Mesenchymal stem cell (in vitro differentiated cells and primary cell): ENCODE results near the gene SLK.

Experiments used
- DNase-seq: peaks from one replicate; pipeline ENCODE4 v3.0.0-alpha.2; 2013
- H2AFZ ChIP-seq: one replicate; pipeline ENCODE4 v1.6.1; 2013; ENCODE audit warnings: low read depth, mild to moderate bottlenecking, control low read depth, inconsistent platforms, low read length, moderate library complexity
- H2AK5ac ChIP-seq: 2 replicates; pipeline ENCODE4 v1.6.1; 2013; ENCODE audit warnings: low read length, moderate library complexity, mild to moderate bottlenecking, inconsistent platforms; ENCODE audit not compliant: severe bottlenecking
- H2BK120ac ChIP-seq: one replicate; pipeline ENCODE4 v1.6.1; 2013; ENCODE audit warnings: low read depth, mild to moderate bottlenecking, inconsistent platforms, low read length, moderate library complexity
- H2BK12ac ChIP-seq, 2 experiments: one replicate each; pipeline ENCODE4 v1.6.1; 2013; ENCODE audit warnings: inconsistent platforms in 2 of 2, low read length in 2 of 2, mild to moderate bottlenecking in 2 of 2, moderate library complexity in 2 of 2, control low read depth in 1 of 2
- H2BK15ac ChIP-seq: one replicate; pipeline ENCODE4 v1.6.1; 2013; ENCODE audit warnings: mild to moderate bottlenecking, low read depth, inconsistent platforms; ENCODE audit not compliant: poor library complexity, severe bottlenecking
- H2BK5ac ChIP-seq: 2 replicates; pipeline ENCODE4 v1.6.1; 2013; ENCODE audit warnings: low read depth, mild to moderate bottlenecking, low read length, control low read depth, inconsistent platforms; ENCODE audit not compliant: poor library complexity, severe bottlenecking
- H3K14ac ChIP-seq, 2 experiments: one replicate each; pipeline ENCODE4 v1.6.1; 2013; ENCODE audit warnings: inconsistent platforms in 2 of 2, low read length in 2 of 2, control low read depth in 1 of 2, mild to moderate bottlenecking in 1 of 2, moderate library complexity in 1 of 2
- H3K18ac ChIP-seq, 2 experiments: one replicate each; pipeline ENCODE4 v1.6.1; 2013; ENCODE audit warnings: inconsistent platforms in 2 of 2, low read length in 2 of 2, control low read depth in 1 of 2, low read depth in 1 of 2, mild to moderate bottlenecking in 1 of 2
- H3K23ac ChIP-seq, 2 experiments: one replicate each; pipeline ENCODE4 v1.6.1; 2013; ENCODE audit warnings: inconsistent platforms in 2 of 2, low read length in 2 of 2, mild to moderate bottlenecking in 2 of 2, moderate library complexity in 2 of 2, control low read depth in 1 of 2
- H3K27ac ChIP-seq: 2 replicates; pipeline ENCODE4 v1.5.1; 2013; ENCODE audit warnings: mild to moderate bottlenecking, moderate library complexity, low read length, control low read depth, inconsistent platforms; ENCODE audit not compliant: poor library complexity, severe bottlenecking
- H3K27me3 ChIP-seq, 2 experiments: 2 replicates each; pipeline versions ENCODE4 v1.6.1 to v1.7.0; 2013; ENCODE audit warnings: low read length in 2 of 2, mild to moderate bottlenecking in 2 of 2, moderate library complexity in 2 of 2, control low read depth in 1 of 2, inconsistent platforms in 1 of 2; ENCODE audit not compliant: control insufficient read depth in 1 of 2, insufficient read depth in 1 of 2
- H3K36me3 ChIP-seq, 2 experiments: 2 replicates each; pipeline versions ENCODE4 v1.6.1 to v1.7.0; 2013; ENCODE audit warnings: low read length in 2 of 2, control low read depth in 1 of 2, inconsistent platforms in 1 of 2, low read depth in 1 of 2, mild to moderate bottlenecking in 1 of 2; ENCODE audit not compliant: insufficient read depth in 2 of 2, control insufficient read depth in 1 of 2
- H3K4ac ChIP-seq, 2 experiments: one replicate each; pipeline ENCODE4 v1.6.1; 2013; ENCODE audit warnings: inconsistent platforms in 2 of 2, low read length in 2 of 2, mild to moderate bottlenecking in 2 of 2, moderate library complexity in 2 of 2, control low read depth in 1 of 2, low read depth in 1 of 2
- H3K4me1 ChIP-seq: 2 replicates; pipeline ENCODE4 v1.6.1; 2013; ENCODE audit warnings: low read depth, low read length, control low read depth; ENCODE audit not compliant: control insufficient read depth, insufficient read depth
- H3K4me2 ChIP-seq: 2 replicates; pipeline ENCODE4 v1.6.1; 2013; ENCODE audit warnings: low read length, mild to moderate bottlenecking, inconsistent platforms; ENCODE audit not compliant: poor library complexity, severe bottlenecking
- H3K4me3 ChIP-seq, 2 experiments: 2 replicates each; pipeline versions ENCODE4 v1.5.1 to v1.7.0; 2013; ENCODE audit warnings: low read length in 2 of 2, mild to moderate bottlenecking in 2 of 2, control low read depth in 1 of 2, low read depth in 1 of 2; ENCODE audit not compliant: insufficient read depth in 1 of 2
- H3K79me1 ChIP-seq: replicated peaks from 2 replicates; pipeline ENCODE4 v1.6.1; 2013; ENCODE audit warnings: mild to moderate bottlenecking, control low read depth, low read length, inconsistent platforms; ENCODE audit not compliant: poor library complexity, severe bottlenecking
- H3K9ac ChIP-seq: 2 replicates; pipeline ENCODE4 v1.7.0; 2013; ENCODE audit warnings: mild to moderate bottlenecking, low read length, moderate library complexity
- H3K9me3 ChIP-seq: 2 replicates; pipeline ENCODE4 v1.7.0; 2013; ENCODE audit warnings: mild to moderate bottlenecking, low read length; ENCODE audit not compliant: control insufficient read depth
- H4K8ac ChIP-seq: one replicate; pipeline ENCODE4 v1.6.1; 2013; ENCODE audit warnings: inconsistent platforms, mild to moderate bottlenecking, low read length, moderate library complexity
- H4K91ac ChIP-seq: one replicate; pipeline ENCODE4 v1.6.1; 2013; ENCODE audit warnings: mild to moderate bottlenecking, low read length, inconsistent platforms
- whole genome bisulfite sequencing: methylation state at CpG from one replicate; pipeline ENCODE4 v1.1.7; 2013; ENCODE audit warnings: mixed read lengths; 5-methylcytosine and 5-hydroxymethylcytosine counted together

SLK gene

DNA sequence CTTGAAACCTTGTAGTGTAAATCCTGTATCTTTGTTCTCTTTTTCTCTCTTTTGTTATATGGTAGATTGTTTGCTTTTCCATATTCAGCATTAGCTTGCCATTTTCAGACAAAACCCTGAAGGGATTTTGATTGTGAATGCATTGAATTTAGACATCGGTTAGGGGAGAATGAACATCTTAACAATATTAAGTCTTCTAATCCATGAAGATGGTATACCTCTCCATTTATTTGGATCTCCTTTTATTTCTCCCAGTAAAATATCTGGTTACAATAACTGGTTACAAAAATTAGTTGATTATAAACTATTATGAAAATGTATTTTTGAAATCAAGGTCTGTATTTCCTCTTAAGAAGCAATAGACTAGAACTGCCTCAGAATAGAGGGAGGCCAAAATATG lies 12.4 kb upstream of the SLK start:
- Histone ChIP-seq H3K14ac (no peak overlapping the region), H2BK15ac (no peak overlapping the region), H3K27me3 (no peaks in the 10 kb centered on the region), H2BK5ac (no peak overlapping the region), H3K18ac (no peak overlapping the region), H3K4me1 (no peaks in the 10 kb centered on the region), H3K27ac (no peak overlapping the region), H3K23ac (no peak overlapping the region), H3K4ac (no peak overlapping the region), H2BK120ac (no peak overlapping the region), H3K79me1 (no peaks in the 10 kb centered on the region), H2AK5ac (no peak overlapping the region), H3K36me3 (no peaks in the 10 kb centered on the region), H4K91ac (no peak overlapping the region), H3K4me3 (no peak overlapping the region), H3K9me3 (peaks cover 7% of the 10 kb centered on the region), H2AFZ (no peak overlapping the region), H3K4me2 (no peak overlapping the region), H3K9ac (no peak overlapping the region), H4K8ac (no peak overlapping the region), H2BK12ac (no peak overlapping the region)
- DNase-seq: no peak
- WGBS: no CpG with 5 or more reads among the region's 1 CpG

DNA sequence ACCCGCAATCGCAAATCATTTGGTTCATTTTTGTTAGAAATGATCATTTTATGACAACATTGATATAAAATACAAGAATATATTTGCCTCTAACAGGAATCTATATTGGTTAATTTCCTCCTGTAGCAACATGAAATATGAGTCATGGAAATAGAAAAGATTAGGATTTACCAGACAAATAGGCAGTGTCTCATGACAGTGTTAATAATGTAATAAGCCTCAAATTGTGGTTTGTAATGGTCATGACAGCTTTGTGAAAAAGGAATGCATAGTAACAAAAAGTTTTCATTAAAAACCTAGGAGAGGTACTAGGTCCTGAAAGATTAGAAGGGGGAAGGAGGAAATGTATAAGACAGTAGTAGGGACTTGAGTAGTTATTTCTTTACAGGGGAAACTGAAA lies 7.9 kb upstream of the SLK start:
- no peak overlapping the region for H3K9ac ChIP-seq
- WGBS: no CpG with 5 or more reads among the region's 2 CpGs
- no peaks in the 10 kb centered on the region for H3K27me3 ChIP-seq
- no peak overlapping the region for H2BK12ac ChIP-seq
- no peak overlapping the region for H4K8ac ChIP-seq
- H3K4ac ChIP-seq: no peak overlapping the region
- H3K9me3 ChIP-seq: peaks cover 7% of the 10 kb centered on the region
- no peak overlapping the region for H3K18ac ChIP-seq
- DNase-seq: no peak
- no peak overlapping the region for H3K4me2 ChIP-seq
- no peak overlapping the region for H2BK5ac ChIP-seq
- no peak overlapping the region for H2AK5ac ChIP-seq
- H3K14ac ChIP-seq: no peak overlapping the region
- H3K79me1 ChIP-seq: no peaks in the 10 kb centered on the region
- H2AFZ ChIP-seq: no peak overlapping the region
- no peak overlapping the region for H2BK120ac ChIP-seq
- no peaks in the 10 kb centered on the region for H3K36me3 ChIP-seq
- no peak overlapping the region for H3K27ac ChIP-seq
- no peak overlapping the region for H3K23ac ChIP-seq
- no peak overlapping the region for H2BK15ac ChIP-seq
- H4K91ac ChIP-seq: no peak overlapping the region
- H3K4me1 ChIP-seq: no peaks in the 10 kb centered on the region
- no peak overlapping the region for H3K4me3 ChIP-seq

DNA sequence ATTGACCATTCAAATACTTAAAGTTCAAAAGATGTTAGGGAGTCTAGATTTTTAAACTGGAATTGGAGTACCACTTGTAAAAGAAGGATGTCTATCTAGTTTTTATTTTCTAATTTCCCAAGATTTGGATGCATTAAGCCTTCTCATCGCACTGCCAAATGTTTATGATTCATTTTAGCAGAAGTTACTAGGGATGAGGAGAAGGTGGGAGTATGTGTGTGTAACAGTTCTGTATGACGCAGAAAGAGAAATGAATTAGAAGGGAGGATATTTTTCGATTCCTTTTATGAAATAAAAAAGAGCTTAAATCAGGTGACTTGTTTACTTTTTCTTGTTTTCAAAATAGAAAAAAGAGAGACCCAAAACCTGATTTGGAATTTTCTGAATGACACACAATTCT lies 6.8 kb upstream of the SLK start:
- Histone ChIP-seq H3K18ac (no peak overlapping the region), H4K8ac (no peak overlapping the region)

DNA sequence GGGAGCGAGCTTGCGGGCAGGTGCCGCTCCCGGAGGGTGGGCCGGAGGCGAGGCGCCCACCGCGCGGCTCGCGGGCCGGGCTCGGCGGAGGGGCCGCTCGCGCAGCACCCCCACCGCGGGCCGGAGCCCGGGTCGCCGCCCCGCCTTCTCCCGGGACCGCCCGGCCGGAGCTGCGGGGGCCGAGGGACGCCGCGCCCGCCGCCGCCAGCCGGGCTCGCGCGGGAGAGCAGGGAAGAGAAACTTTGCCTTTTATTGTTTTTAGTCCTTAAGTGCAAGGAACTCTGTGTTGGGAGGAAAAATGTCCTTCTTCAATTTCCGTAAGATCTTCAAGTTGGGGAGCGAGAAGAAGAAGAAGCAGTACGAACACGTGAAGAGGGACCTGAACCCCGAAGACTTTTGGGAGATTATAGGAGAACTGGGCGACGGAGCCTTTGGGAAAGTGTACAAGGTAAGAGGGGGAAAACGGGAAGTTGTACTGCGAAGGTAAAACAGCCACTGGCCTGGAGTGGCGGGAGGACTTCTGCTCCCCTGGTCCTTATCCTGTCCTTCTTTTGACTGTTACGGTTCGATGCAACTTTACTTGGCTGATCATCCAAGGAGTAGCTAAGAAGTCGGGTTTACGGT lies 620 bp downstream of the SLK start:
- Histone ChIP-seq H3K4me1 (peaks cover 7% of the 10 kb centered on the region), H3K4ac (peak overlapping the region; percentile 73 to 92), H3K23ac (peak overlapping the region in 1 of 2 experiments; percentile 78), H2BK12ac (no peak overlapping the region), H2AFZ (peak overlapping the region; percentile 83), H3K4me2 (peak overlapping the region; percentile 73), H3K4me3 (peak overlapping the region; percentile 97 to 100), H3K36me3 (no peaks in the 10 kb centered on the region), H3K27ac (no peak overlapping the region), H4K8ac (peak overlapping the region; percentile 87), H2BK15ac (no peak overlapping the region), H3K9ac (peak overlapping the region; percentile 99), H2BK120ac (peak overlapping the region; percentile 89), H3K18ac (peak overlapping the region; percentile 61 to 90), H3K27me3 (no peaks in the 10 kb centered on the region), H2BK5ac (peak overlapping the region; percentile 34), H3K79me1 (peaks cover 7% of the 10 kb centered on the region), H4K91ac (peak overlapping the region; percentile 72), H3K14ac (peak overlapping the region in 1 of 2 experiments; percentile 93), H2AK5ac (no peak overlapping the region), H3K9me3 (no peaks in the 10 kb centered on the region)
- DNase-seq: peak; percentile 51
- under 1% methylated on average over 55 of the region's 55 CpGs for WGBS

More for the DNA sequence above, 6.8 kb upstream of the SLK start:
- no peaks in the 10 kb centered on the region for H3K9me3 ChIP-seq
- H3K14ac ChIP-seq: no peak overlapping the region
- no peaks in the 10 kb centered on the region for H3K79me1 ChIP-seq
- H3K4me3 ChIP-seq: no peak overlapping the region
- H3K27ac ChIP-seq: no peak overlapping the region
- H3K4me1 ChIP-seq: no peaks in the 10 kb centered on the region
- H2BK15ac ChIP-seq: no peak overlapping the region
- H2AK5ac ChIP-seq: no peak overlapping the region
- no peak overlapping the region for H2BK5ac ChIP-seq
- no peak overlapping the region for H2BK12ac ChIP-seq
- no peaks in the 10 kb centered on the region for H3K27me3 ChIP-seq
- H4K91ac ChIP-seq: no peak overlapping the region
- no peak overlapping the region for H3K23ac ChIP-seq
- DNase-seq: no peak
- no peak overlapping the region for H3K4ac ChIP-seq
- no peaks in the 10 kb centered on the region for H3K36me3 ChIP-seq
- no peak overlapping the region for H2BK120ac ChIP-seq
- H2AFZ ChIP-seq: no peak overlapping the region
- WGBS: 96% methylated on average over 3 of the region's 3 CpGs
- H3K4me2 ChIP-seq: no peak overlapping the region
- H3K9ac ChIP-seq: peak overlapping the region; percentile 46
